ENCODE data around the gene ARHGDIB.

- TF ChIP-seq CTCF (IDR thresholded peaks at IDR 0.05; ENCODE audit: insufficient read depth, low read depth, low read length) (no peak), EZH2 (IDR thresholded peaks at IDR 0.05; ENCODE audit: insufficient read depth, low read length) (no peak)
These were observed 18.1 kb upstream of the ARHGDIB start for GRCh38 chr12:14979468-14979867.

Data from astrocyte (in vitro differentiated cells and primary cell).